ENCODE measurements around the gene LDB2.
A peak's percentile ranks its signal among the peaks of the same experiment; 100 is the strongest.

LDB2 gene

GRCh38 chr4:16804581-16804980 is 93.9 kb downstream of the LDB2 start:
- CTCF ChIA-PET: no interaction called here
- TF ChIP-seq L3MBTL2 (conservative IDR thresholded peaks at IDR 0.05): no peak
- DNase-seq (ENCODE audit: extremely low spot score): no peak
- POLR2A ChIA-PET: no interaction called here

GRCh38 chr4:16802044-16802443 is 96.4 kb downstream of the LDB2 start:
- TF ChIP-seq NFRKB (IDR thresholded peaks at IDR 0.05) (no peak), PKNOX1 (IDR thresholded peaks at IDR 0.05) (no peak), FOXA1 (IDR thresholded peaks at IDR 0.05) (no peak), ARNT (IDR thresholded peaks at IDR 0.05) (no peak), SUZ12 (IDR thresholded peaks at IDR 0.05) (no peak), BHLHE40 (IDR thresholded peaks at IDR 0.05; ENCODE audit: borderline replicate concordance) (no peak), ELF4 (IDR thresholded peaks at IDR 0.05) (no peak), ZNF384 (IDR thresholded peaks at IDR 0.05) (no peak), CTBP1 (IDR thresholded peaks at IDR 0.05; ENCODE audit: borderline replicate concordance) (no peak), L3MBTL2 (conservative IDR thresholded peaks at IDR 0.05) (no peak), FOXK2 (IDR thresholded peaks at IDR 0.05) (no peak), FOXM1 (IDR thresholded peaks at IDR 0.05; ENCODE audit: borderline replicate concordance) (no peak), TARDBP (IDR thresholded peaks at IDR 0.05) (no peak), HDGF (IDR thresholded peaks at IDR 0.05; ENCODE audit: borderline replicate concordance) (no peak)
- DNase-seq (ENCODE audit: extremely low spot score): no peak
- CTCF ChIA-PET: no interaction called here
- POLR2A ChIA-PET: no interaction called here

- ChIA-PET POLR2A (no interaction called here), CTCF (no interaction called here)
- no peak for DNase-seq (ENCODE audit: extremely low spot score)
- TF ChIP-seq PKNOX1 (IDR thresholded peaks at IDR 0.05) (no peak), FOXK2 (IDR thresholded peaks at IDR 0.05) (no peak), TARDBP (IDR thresholded peaks at IDR 0.05) (no peak), FOXM1 (IDR thresholded peaks at IDR 0.05; ENCODE audit: borderline replicate concordance) (no peak)
Measured at GRCh38 chr4:16801356-16801755, 97.1 kb downstream of the LDB2 start.

- CTCF ChIA-PET: interaction anchor here (0.9 to 1.3 kb wide), 2 partner anchors 9 to 173 kb away, joined by 3 read pairs; no protein-coding TSS in a partner anchor
- TF ChIP-seq NFRKB (IDR thresholded peaks at IDR 0.05): no peak
- TF ChIP-seq SP1 (IDR thresholded peaks at IDR 0.05): no peak
- no peak for TF ChIP-seq FOXA1 (IDR thresholded peaks at IDR 0.05)
- TF ChIP-seq LEF1 (IDR thresholded peaks at IDR 0.05; ENCODE audit: borderline replicate concordance): no peak
- TF ChIP-seq ELF4 (IDR thresholded peaks at IDR 0.05): no peak
- no peak for TF ChIP-seq SUZ12 (IDR thresholded peaks at IDR 0.05)
- TF ChIP-seq BHLHE40 (IDR thresholded peaks at IDR 0.05; ENCODE audit: borderline replicate concordance): no peak
- no peak for TF ChIP-seq L3MBTL2 (conservative IDR thresholded peaks at IDR 0.05)
- TF ChIP-seq PKNOX1 (IDR thresholded peaks at IDR 0.05): no peak
- TF ChIP-seq FOXM1 (IDR thresholded peaks at IDR 0.05; ENCODE audit: borderline replicate concordance): no peak
- no peak for TF ChIP-seq ZNF384 (IDR thresholded peaks at IDR 0.05)
- no peak for TF ChIP-seq TARDBP (IDR thresholded peaks at IDR 0.05)
- no peak for TF ChIP-seq FOXK2 (IDR thresholded peaks at IDR 0.05)
- no peak for TF ChIP-seq CTBP1 (IDR thresholded peaks at IDR 0.05; ENCODE audit: borderline replicate concordance)
- no peak for TF ChIP-seq ARNT (IDR thresholded peaks at IDR 0.05)
- TF ChIP-seq HDGF (IDR thresholded peaks at IDR 0.05; ENCODE audit: borderline replicate concordance): no peak
- DNase-seq (ENCODE audit: extremely low spot score): peak; percentile 55
- POLR2A ChIA-PET: no interaction called here
Measured at GRCh38 chr4:16794816-16795445, 103.5 kb downstream of the LDB2 start.

- ChIA-PET CTCF (interaction anchor here (0.7 kb wide), 1 partner anchor 455 kb away, joined by 3 read pairs; no protein-coding TSS in a partner anchor), POLR2A (no interaction called here)
- TF ChIP-seq PKNOX1 (IDR thresholded peaks at IDR 0.05) (no peak), LEF1 (IDR thresholded peaks at IDR 0.05; ENCODE audit: borderline replicate concordance) (no peak), L3MBTL2 (conservative IDR thresholded peaks at IDR 0.05) (no peak), ELF4 (IDR thresholded peaks at IDR 0.05) (no peak), NFRKB (IDR thresholded peaks at IDR 0.05) (no peak), SUZ12 (IDR thresholded peaks at IDR 0.05) (no peak)
- no peak for DNase-seq (ENCODE audit: extremely low spot score)
Measured at GRCh38 chr4:16791460-16791859, 107.0 kb downstream of the LDB2 start.

- ChIA-PET CTCF (interaction anchor here (0.7 kb wide), 1 partner anchor 120 kb away, joined by 3 read pairs; no protein-coding TSS in a partner anchor), POLR2A (interaction anchor here (0.7 kb wide), 1 partner anchor 129 kb away, joined by 3 read pairs; no protein-coding TSS in a partner anchor)
- TF ChIP-seq NFRKB (IDR thresholded peaks at IDR 0.05) (no peak), FOXA1 (IDR thresholded peaks at IDR 0.05) (no peak), ZNF384 (IDR thresholded peaks at IDR 0.05) (no peak), HDGF (IDR thresholded peaks at IDR 0.05; ENCODE audit: borderline replicate concordance) (no peak), PKNOX1 (IDR thresholded peaks at IDR 0.05) (no peak), SUZ12 (IDR thresholded peaks at IDR 0.05) (no peak), SP1 (IDR thresholded peaks at IDR 0.05) (no peak), L3MBTL2 (conservative IDR thresholded peaks at IDR 0.05) (no peak), CTBP1 (IDR thresholded peaks at IDR 0.05; ENCODE audit: borderline replicate concordance) (no peak), ARNT (IDR thresholded peaks at IDR 0.05) (no peak)
- no peak for DNase-seq (ENCODE audit: extremely low spot score)
Measured at GRCh38 chr4:16790508-16790907, 107.9 kb downstream of the LDB2 start.
